ENCODE results near the gene THAP8. TPM values are rescaled to one million over a fixed set of nuclear protein-coding genes. Genes with fewer than 3 reads are reported as not detected.

Gene THAP8
- total and polyA plus RNA-seq, 2 of the 13 experiments (the other 11 are each of a cell fraction or from before 2014, with no cell fraction given) = 1.7 to 3.7 TPM

- TF ChIP-seq ZNF24 (IDR thresholded peaks at IDR 0.05) (no peak), CAMTA2 (CRISPR knock-in tag; IDR thresholded peaks at IDR 0.05; ENCODE audit: borderline replicate concordance) (no peak), MIXL1 (CRISPR knock-in tag; IDR thresholded peaks at IDR 0.05) (no peak), ZNF512 (CRISPR knock-in tag; IDR thresholded peaks at IDR 0.05) (peak; percentile 85; the same call in 1 of the 2 replicates), ZNF616 (CRISPR knock-in tag; IDR thresholded peaks at IDR 0.05; ENCODE audit: low read depth) (no peak), PHF21A (CRISPR knock-in tag; IDR thresholded peaks at IDR 0.05) (no peak), THAP7 (CRISPR knock-in tag; IDR thresholded peaks at IDR 0.05) (no peak), BATF2 (CRISPR knock-in tag; IDR thresholded peaks at IDR 0.05) (no peak), THYN1 (CRISPR knock-in tag; IDR thresholded peaks at IDR 0.05; ENCODE audit: borderline replicate concordance, low read depth) (no peak), TRAFD1 (CRISPR knock-in tag; IDR thresholded peaks at IDR 0.05; ENCODE audit: borderline replicate concordance) (no peak), PRPF4 (IDR thresholded peaks at IDR 0.05; ENCODE audit: low read depth, low read length, poor library complexity, severe bottlenecking) (no peak), ZNF503 (CRISPR knock-in tag; IDR thresholded peaks at IDR 0.05) (no peak), KLF12 (CRISPR knock-in tag; IDR thresholded peaks at IDR 0.05; ENCODE audit: borderline replicate concordance) (no peak), NCOA5 (CRISPR knock-in tag; IDR thresholded peaks at IDR 0.05) (no peak), ZNF331 (CRISPR knock-in tag; IDR thresholded peaks at IDR 0.05) (no peak), ZNF382 (CRISPR knock-in tag; IDR thresholded peaks at IDR 0.05; ENCODE audit: borderline replicate concordance) (no peak), TP53 (CRISPR knock-in tag; conservative IDR thresholded peaks at IDR 0.05) (no peak), ZNF446 (CRISPR knock-in tag; IDR thresholded peaks at IDR 0.05) (no peak), FOXP1 (IDR thresholded peaks at IDR 0.05) (no peak), FOXP1 (CRISPR knock-in tag; IDR thresholded peaks at IDR 0.05) (no peak), ZNF775 (CRISPR knock-in tag; IDR thresholded peaks at IDR 0.05; ENCODE audit: borderline replicate concordance) (no peak), NAIF1 (CRISPR knock-in tag; IDR thresholded peaks at IDR 0.05; ENCODE audit: borderline replicate concordance) (no peak), ZNF496 (CRISPR knock-in tag; IDR thresholded peaks at IDR 0.05; ENCODE audit: insufficient replicate concordance) (no peak), TBX2 (CRISPR knock-in tag; IDR thresholded peaks at IDR 0.05; ENCODE audit: borderline replicate concordance) (no peak)
These were observed 63.0 kb downstream of the THAP8 start (continued) for GRCh38 chr19:35990771-35991730.
